Measurements from ENCODE around the gene E4F1. TPM values are rescaled to one million over a fixed set of nuclear protein-coding genes. Genes with fewer than 3 reads are reported as not detected.

Gene E4F1
- total RNA-seq, 1 donor from 2014 or later = 13.5 TPM

- intact Hi-C loops (cut with micrococcal nuclease) = loop anchor here (10.0 kb wide), 1 partner anchor 172 kb away; no protein-coding TSS in a partner anchor
- H3K4me3 ChIP-seq = no peak overlapping the region
- H3K27ac ChIP-seq (replicated peaks) = no peak overlapping the region
These were observed 23.0 kb downstream of the E4F1 start for GRCh38 chr16:2246301-2246885.

GRCh38 chr16:2250652-2251295 lies 27.4 kb downstream of the E4F1 start:
- peak overlapping the region; percentile 85 for H3K4me3 ChIP-seq
- no peaks in the 10 kb centered on the region for H3K27me3 ChIP-seq (ENCODE audit: low read depth)
- peak overlapping the region; percentile 98 for H3K27ac ChIP-seq (replicated peaks)
- peaks cover 54% of the 10 kb centered on the region for H3K36me3 ChIP-seq
- intact Hi-C loops (cut with micrococcal nuclease) = no loop called here
- no peaks in the 10 kb centered on the region for H3K9me3 ChIP-seq (replicated peaks)
- no peak for DNase-seq
- no peak for TF ChIP-seq CTCF (IDR thresholded peaks at IDR 0.05; ENCODE audit: borderline replicate concordance)
- peaks cover 37% of the 10 kb centered on the region for H3K4me1 ChIP-seq

More at GRCh38 chr16:2246301-2246885, 23.0 kb downstream of the E4F1 start:
- no peak for TF ChIP-seq CTCF (IDR thresholded peaks at IDR 0.05; ENCODE audit: borderline replicate concordance)
- Histone ChIP-seq H3K4me1 (peaks cover 28% of the 10 kb centered on the region), H3K9me3 (replicated peaks) (no peaks in the 10 kb centered on the region), H3K27me3 (ENCODE audit: low read depth) (no peaks in the 10 kb centered on the region), H3K36me3 (peaks cover 68% of the 10 kb centered on the region)
- no peak for DNase-seq

GRCh38 chr16:2251296-2252111 lies 28.1 kb downstream of the E4F1 start, which contains the start of gene ECI1:
ECI1 (minus strand) TSS chr16:2251587; CDS start chr16:2251566, 21 bp downstream.
- intact Hi-C loops (cut with micrococcal nuclease) = no loop called here

GRCh38 chr16:2252806-2253148 lies 29.4 kb downstream of the E4F1 start:
- peak overlapping the region; percentile 98 for H3K27ac ChIP-seq (replicated peaks)
- intact Hi-C loops (cut with micrococcal nuclease) = no loop called here
- H3K9me3 ChIP-seq (replicated peaks) = no peaks in the 10 kb centered on the region
- H3K36me3 ChIP-seq = peaks cover 63% of the 10 kb centered on the region
- no peak for DNase-seq
- peaks cover 30% of the 10 kb centered on the region for H3K4me1 ChIP-seq
- H3K27me3 ChIP-seq (ENCODE audit: low read depth) = no peaks in the 10 kb centered on the region
- no peak for TF ChIP-seq CTCF (IDR thresholded peaks at IDR 0.05; ENCODE audit: borderline replicate concordance)
- no peak overlapping the region for H3K4me3 ChIP-seq

More at GRCh38 chr16:2251296-2252111, 28.1 kb downstream of the E4F1 start, which contains the start of gene ECI1:
- peak within 1 kb of the TSS; percentile 85 for H3K4me3 ChIP-seq
- H3K4me1 ChIP-seq = peaks cover 37% of the 10 kb centered on the region
- H3K27me3 ChIP-seq (ENCODE audit: low read depth) = no peaks in the 10 kb centered on the region
- no peaks in the 10 kb centered on the region for H3K9me3 ChIP-seq (replicated peaks)
- peaks cover 54% of the 10 kb centered on the region for H3K36me3 ChIP-seq
- H3K27ac ChIP-seq (replicated peaks) = peak within 1 kb of the TSS; percentile 98
- peak; percentile 97 for DNase-seq
- TF ChIP-seq CTCF (IDR thresholded peaks at IDR 0.05; ENCODE audit: borderline replicate concordance) = peak; percentile 83

GRCh38 chr16:2253293-2253692 lies 29.9 kb downstream of the E4F1 start:
- no peak for DNase-seq

More at GRCh38 chr16:2253293-2253692, 29.9 kb downstream of the E4F1 start:
- H3K4me1 ChIP-seq = peaks cover 30% of the 10 kb centered on the region
- H3K9me3 ChIP-seq (replicated peaks) = no peaks in the 10 kb centered on the region
- H3K4me3 ChIP-seq = no peak overlapping the region
- intact Hi-C loops (cut with micrococcal nuclease) = no loop called here
- H3K27ac ChIP-seq (replicated peaks) = no peak overlapping the region
- TF ChIP-seq CTCF (IDR thresholded peaks at IDR 0.05; ENCODE audit: borderline replicate concordance) = no peak
- H3K36me3 ChIP-seq = peaks cover 66% of the 10 kb centered on the region
- no peaks in the 10 kb centered on the region for H3K27me3 ChIP-seq (ENCODE audit: low read depth)

Measured in left ventricle myocardium inferior (tissue), 1 donor.